HL-60 (cell line): Measurements from ENCODE around the gene ADAMTS12.

Experiments used
- DNase-seq, 2 experiments: peaks; one replicate each; pipeline ENCODE4 v3.0.0-alpha.2; 2010 to 2020; ENCODE audit warnings: low read depth in 1 of 2, low spot score in 1 of 2
- H3K27ac ChIP-seq: fragments of 250-450 bp; sonication (Bioruptor Pico); replicated peaks from 2 replicates; pipeline ENCODE4 v1.5.1; 2020; ENCODE audit warnings: mild to moderate bottlenecking, moderate library complexity
- H3K27me3 ChIP-seq: fragments of 250-450 bp; sonication (Bioruptor Pico); 2 replicates; pipeline ENCODE4 v1.5.1; 2021; ENCODE audit warnings: mild to moderate bottlenecking, moderate library complexity; ENCODE audit not compliant: insufficient read depth, poor library complexity, severe bottlenecking
- H3K4me3 ChIP-seq: replicated peaks from 2 replicates; pipeline ENCODE4 v1.5.1; 2011; ENCODE audit warnings: mild to moderate bottlenecking, control low read depth, low read length; ENCODE audit not compliant: insufficient read depth
- CTCF ChIP-seq: IDR thresholded peaks from one replicate; pipeline ENCODE4 v1.5.1; 2011; ENCODE audit warnings: low read length, control low read depth, inconsistent platforms; ENCODE audit not compliant: insufficient read depth
- GABPA ChIP-seq: IDR thresholded peaks from 2 replicates; pipeline ENCODE4 v1.6.1; 2012; ENCODE audit warnings: low read depth
- POLR2AphosphoS5 ChIP-seq: IDR thresholded peaks from 2 replicates; pipeline ENCODE4 v1.6.1; 2012; ENCODE audit warnings: low read depth
- REST ChIP-seq: IDR thresholded peaks from 2 replicates; pipeline ENCODE4 v1.6.1; 2012; ENCODE audit warnings: low read depth; ENCODE audit not compliant: insufficient replicate concordance
- SPI1 ChIP-seq: IDR thresholded peaks from 2 replicates; pipeline ENCODE4 v1.6.1; 2012; ENCODE audit warnings: low read depth, mild to moderate bottlenecking, borderline replicate concordance

ADAMTS12 gene

GRCh38 chr5:33854733-33855151, 37.0 kb downstream of the ADAMTS12 start:
- no peak for DNase-seq
- TF ChIP-seq SPI1 = no peak
- TF ChIP-seq GABPA = no peak
- TF ChIP-seq CTCF = no peak
- no peak for TF ChIP-seq POLR2AphosphoS5
- TF ChIP-seq REST = no peak
- H3K27me3 ChIP-seq = no peaks in the 10 kb centered on the region
- no peak overlapping the region for H3K4me3 ChIP-seq
- H3K27ac ChIP-seq = no peak overlapping the region

GRCh38 chr5:33852837-33853236, 39.0 kb downstream of the ADAMTS12 start:
- Histone ChIP-seq H3K27ac (no peak overlapping the region), H3K4me3 (no peak overlapping the region), H3K27me3 (no peaks in the 10 kb centered on the region)
- TF ChIP-seq CTCF (no peak), REST (no peak), SPI1 (no peak), GABPA (no peak), POLR2AphosphoS5 (no peak)
- DNase-seq = no peak

- TF ChIP-seq POLR2AphosphoS5 (no peak), REST (no peak), CTCF (no peak), GABPA (no peak), SPI1 (no peak)
- no peak for DNase-seq
- H3K27ac ChIP-seq = no peak overlapping the region
- no peaks in the 10 kb centered on the region for H3K27me3 ChIP-seq
- H3K4me3 ChIP-seq = no peak overlapping the region
Observed at GRCh38 chr5:33852319-33852718, 39.5 kb downstream of the ADAMTS12 start.
